HG03521 (cell line): Measurements from ENCODE around the gene CFAP206.
"Not testable (repeated sequence)": the region's sequence is repeated elsewhere in the genome, so short reads cannot be mapped to it uniquely, and the experiment has no call there.

ENCODE experiments used
- ATAC-seq: cut with Tn5 transposase; IDR thresholded peaks from one replicate; pipeline ENCODE4 v1.9.1; 2021; ENCODE audit warnings: mild to moderate bottlenecking, moderate library complexity; ENCODE audit not compliant: unreplicated experiment

Gene CFAP206

GRCh38 chr6:87420360-87420759, 12.6 kb downstream of the CFAP206 start:
- ATAC-seq, result no peak

GRCh38 chr6:87421576-87421975, 13.8 kb downstream of the CFAP206 start:
- ATAC-seq, result no peak

- no peak for ATAC-seq
Observed at GRCh38 chr6:87426789-87427188, 19.0 kb downstream of the CFAP206 start.

GRCh38 chr6:87430499-87430898, 22.7 kb downstream of the CFAP206 start:
- ATAC-seq, result no peak

- ATAC-seq, result no peak
Observed at GRCh38 chr6:87431263-87431662, 23.5 kb downstream of the CFAP206 start.

- no peak for ATAC-seq
Observed at GRCh38 chr6:87436435-87436834, 28.7 kb downstream of the CFAP206 start.

- ATAC-seq, result no peak
Observed at GRCh38 chr6:87441711-87442110, 33.9 kb downstream of the CFAP206 start.

- ATAC-seq, result no peak
Observed at GRCh38 chr6:87444362-87444761, 36.6 kb downstream of the CFAP206 start.

GRCh38 chr6:87465051-87465450, 57.3 kb downstream of the CFAP206 start:
- no peak for ATAC-seq

GRCh38 chr6:87472525-87473418, 65.0 kb downstream of the CFAP206 start, which contains the start of gene SLC35A1:
TSS of gene SLC35A1 (plus strand) at chr6:87472974. CDS start at chr6:87473004, 30 bp downstream.
- ATAC-seq, result peak; percentile 91

- peak; percentile 67 for ATAC-seq
Observed at GRCh38 chr6:87473419-87473903, 65.7 kb downstream of the CFAP206 start.

- ATAC-seq, result no peak
Observed at GRCh38 chr6:87481931-87482330, 74.2 kb downstream of the CFAP206 start.

- ATAC-seq, result no peak
Observed at GRCh38 chr6:87482366-87482765, 74.6 kb downstream of the CFAP206 start.

GRCh38 chr6:87483929-87484328, 76.2 kb downstream of the CFAP206 start:
- ATAC-seq, result no peak

- ATAC-seq, result no peak
Observed at GRCh38 chr6:87484491-87484890, 76.7 kb downstream of the CFAP206 start.

- no peak for ATAC-seq
Observed at GRCh38 chr6:87487555-87487954, 79.8 kb downstream of the CFAP206 start.

- ATAC-seq, result not testable (repeated sequence)
Observed at GRCh38 chr6:87489326-87489725, 81.6 kb downstream of the CFAP206 start.

GRCh38 chr6:87494761-87495422, 87.1 kb downstream of the CFAP206 start:
- peak; percentile 65 for ATAC-seq

GRCh38 chr6:87498048-87498447, 90.3 kb downstream of the CFAP206 start:
- ATAC-seq, result no peak

GRCh38 chr6:87501809-87502572, 94.2 kb downstream of the CFAP206 start:
- no peak for ATAC-seq

GRCh38 chr6:87504441-87504840, 96.7 kb downstream of the CFAP206 start:
- ATAC-seq, result no peak
